Measurements from ENCODE around the gene ACP5.

DNA sequence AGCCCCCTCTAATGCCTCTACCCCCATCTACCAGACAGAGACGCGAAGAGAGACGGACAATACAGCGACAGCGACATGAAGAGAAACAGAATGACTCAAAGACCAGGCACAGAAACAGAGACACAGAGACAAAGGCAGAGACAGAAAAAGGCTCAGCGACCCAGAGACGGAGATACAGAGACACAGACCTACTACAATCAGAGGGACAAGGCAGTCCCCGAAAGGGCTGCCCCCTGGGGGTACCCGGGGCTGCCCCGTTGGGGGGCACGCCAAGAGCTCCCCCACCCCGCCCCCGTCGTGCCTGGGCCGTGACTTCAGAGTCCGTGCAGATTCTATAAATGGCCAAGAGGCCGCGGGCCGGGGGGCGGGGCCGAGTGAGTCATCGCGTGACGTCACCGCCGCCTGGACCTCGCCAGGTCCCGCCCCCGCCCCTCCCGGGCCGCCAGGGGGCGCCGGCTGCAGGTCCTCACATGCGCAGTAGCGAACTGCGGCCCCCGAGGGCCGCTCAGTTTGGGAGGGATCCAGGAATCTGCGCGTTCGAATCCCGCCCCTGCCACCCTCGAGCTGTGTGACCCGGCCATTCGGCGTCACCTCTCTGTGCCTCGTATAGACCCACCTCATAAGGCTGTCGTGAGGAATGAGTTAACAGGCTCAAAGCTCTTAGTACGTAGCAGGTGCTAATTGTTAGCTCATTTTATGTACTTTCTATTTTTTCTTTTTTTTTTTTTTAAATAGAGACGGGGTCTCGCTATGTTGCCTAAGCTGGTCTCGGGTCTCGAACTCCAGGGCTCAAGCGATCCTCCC, 41.5 kb downstream of the ACP5 start:
- no peak for TF ChIP-seq SNAI2 (CRISPR knock-in tag; IDR thresholded peaks at IDR 0.05)
- TF ChIP-seq RARB (CRISPR knock-in tag; IDR thresholded peaks at IDR 0.05): no peak
- TF ChIP-seq, protein P1, sequence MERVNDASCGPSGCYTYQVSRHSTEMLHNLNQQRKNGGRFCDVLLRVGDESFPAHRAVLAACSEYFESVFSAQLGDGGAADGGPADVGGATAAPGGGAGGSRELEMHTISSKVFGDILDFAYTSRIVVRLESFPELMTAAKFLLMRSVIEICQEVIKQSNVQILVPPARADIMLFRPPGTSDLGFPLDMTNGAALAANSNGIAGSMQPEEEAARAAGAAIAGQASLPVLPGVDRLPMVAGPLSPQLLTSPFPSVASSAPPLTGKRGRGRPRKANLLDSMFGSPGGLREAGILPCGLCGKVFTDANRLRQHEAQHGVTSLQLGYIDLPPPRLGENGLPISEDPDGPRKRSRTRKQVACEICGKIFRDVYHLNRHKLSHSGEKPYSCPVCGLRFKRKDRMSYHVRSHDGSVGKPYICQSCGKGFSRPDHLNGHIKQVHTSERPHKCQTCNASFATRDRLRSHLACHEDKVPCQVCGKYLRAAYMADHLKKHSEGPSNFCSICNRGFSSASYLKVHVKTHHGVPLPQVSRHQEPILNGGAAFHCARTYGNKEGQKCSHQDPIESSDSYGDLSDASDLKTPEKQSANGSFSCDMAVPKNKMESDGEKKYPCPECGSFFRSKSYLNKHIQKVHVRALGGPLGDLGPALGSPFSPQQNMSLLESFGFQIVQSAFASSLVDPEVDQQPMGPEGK (CRISPR knock-in tag; IDR thresholded peaks at IDR 0.05; ENCODE audit: borderline replicate concordance): peak; percentile 76; the same call in 1 of the 2 replicates
- no peak for TF ChIP-seq PPARA (CRISPR knock-in tag; IDR thresholded peaks at IDR 0.05; ENCODE audit: borderline replicate concordance)
- no peak for TF ChIP-seq ZFP30 (CRISPR knock-in tag; IDR thresholded peaks at IDR 0.05)
- TF ChIP-seq POU6F1 (CRISPR knock-in tag; IDR thresholded peaks at IDR 0.05; ENCODE audit: borderline replicate concordance, low read depth): no peak
- TF ChIP-seq OSR1 (CRISPR knock-in tag; IDR thresholded peaks at IDR 0.05): no peak
- no peak for TF ChIP-seq ZNF8 (CRISPR knock-in tag; IDR thresholded peaks at IDR 0.05)
- no peak for TF ChIP-seq CSRNP3 (CRISPR knock-in tag; IDR thresholded peaks at IDR 0.05)
- TF ChIP-seq ZC3H10 (CRISPR knock-in tag; IDR thresholded peaks at IDR 0.05): no peak
- TF ChIP-seq, protein P2, sequence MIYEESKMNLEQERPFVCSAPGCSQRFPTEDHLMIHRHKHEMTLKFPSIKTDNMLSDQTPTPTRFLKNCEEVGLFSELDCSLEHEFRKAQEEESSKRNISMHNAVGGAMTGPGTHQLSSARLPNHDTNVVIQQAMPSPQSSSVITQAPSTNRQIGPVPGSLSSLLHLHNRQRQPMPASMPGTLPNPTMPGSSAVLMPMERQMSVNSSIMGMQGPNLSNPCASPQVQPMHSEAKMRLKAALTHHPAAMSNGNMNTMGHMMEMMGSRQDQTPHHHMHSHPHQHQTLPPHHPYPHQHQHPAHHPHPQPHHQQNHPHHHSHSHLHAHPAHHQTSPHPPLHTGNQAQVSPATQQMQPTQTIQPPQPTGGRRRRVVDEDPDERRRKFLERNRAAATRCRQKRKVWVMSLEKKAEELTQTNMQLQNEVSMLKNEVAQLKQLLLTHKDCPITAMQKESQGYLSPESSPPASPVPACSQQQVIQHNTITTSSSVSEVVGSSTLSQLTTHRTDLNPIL (CRISPR knock-in tag; IDR thresholded peaks at IDR 0.05; ENCODE audit: low read depth): no peak

Measured in SK-N-SH treated with all-trans-retinoic acid at 6 μM for 48 hours (cell line).